HG02970 (cell line): ENCODE measurements around the gene FCN2.

ENCODE experiments used
- ATAC-seq: cut with Tn5 transposase; IDR thresholded peaks from one replicate; pipeline ENCODE4 v1.9.1; 2021; ENCODE audit warnings: mild to moderate bottlenecking, moderate library complexity, moderate number of reproducible peaks; ENCODE audit not compliant: unreplicated experiment, low FRiP score

FCN2 gene

GRCh38 chr9:134880484-134881312, at the start of gene FCN2:
Gene FCN2, plus strand, starts transcription at chr9:134880810. Its CDS starts 12 bp downstream, at chr9:134880822.
- no peak for ATAC-seq

- no peak for ATAC-seq
Measured at GRCh38 chr9:134830926-134831720, 49.5 kb upstream of the FCN2 start.

DNA sequence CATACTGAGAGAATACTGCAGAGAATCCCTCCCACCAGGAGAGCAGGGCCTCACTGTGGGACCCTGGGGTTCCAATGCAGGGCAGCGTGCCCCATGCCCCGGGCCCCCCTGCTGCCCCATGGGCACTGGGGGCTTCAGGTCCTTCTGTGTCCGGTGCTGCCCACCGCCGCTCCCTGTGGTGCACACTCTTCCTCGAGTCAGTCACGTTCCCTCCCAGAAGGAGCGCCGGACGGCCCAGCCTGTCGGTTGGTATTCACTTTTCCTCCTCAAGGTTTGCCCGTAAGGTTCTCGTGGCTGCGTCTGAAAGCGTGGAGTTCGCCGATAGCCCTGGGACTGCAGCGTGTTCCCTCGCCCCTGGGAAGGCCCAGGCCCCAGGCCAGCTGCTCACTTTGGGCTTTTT, 48.1 kb upstream of the FCN2 start:
- no peak for ATAC-seq

DNA sequence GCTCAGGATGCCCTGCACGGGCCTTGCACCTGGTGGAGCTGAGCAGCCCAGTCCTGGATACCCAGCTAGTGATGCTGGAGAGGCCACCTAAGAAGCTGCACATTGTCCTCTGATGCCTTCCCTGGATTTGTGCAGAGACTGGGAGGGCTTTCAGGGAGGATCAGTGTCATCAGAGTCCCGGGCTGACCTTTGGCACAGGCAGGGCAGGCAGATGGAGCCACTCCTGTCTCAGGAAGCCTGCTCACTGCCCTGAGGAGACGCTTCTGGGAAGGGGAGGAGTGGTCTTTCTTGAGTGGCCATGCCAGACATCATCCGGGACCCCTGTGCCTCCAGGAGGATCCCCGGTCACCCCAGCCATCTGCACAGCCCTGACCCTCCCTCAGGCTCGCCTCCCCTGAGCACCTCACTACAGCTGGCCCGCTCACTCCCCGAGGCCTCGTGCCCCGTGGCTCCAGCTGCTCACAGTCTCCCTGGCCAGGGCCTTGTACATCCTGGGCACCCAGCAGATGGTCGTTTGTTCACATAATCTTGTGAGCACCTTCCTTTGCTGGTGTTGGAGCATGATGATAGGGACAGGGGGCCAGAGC, 47.2 kb upstream of the FCN2 start:
- ATAC-seq: no peak

DNA sequence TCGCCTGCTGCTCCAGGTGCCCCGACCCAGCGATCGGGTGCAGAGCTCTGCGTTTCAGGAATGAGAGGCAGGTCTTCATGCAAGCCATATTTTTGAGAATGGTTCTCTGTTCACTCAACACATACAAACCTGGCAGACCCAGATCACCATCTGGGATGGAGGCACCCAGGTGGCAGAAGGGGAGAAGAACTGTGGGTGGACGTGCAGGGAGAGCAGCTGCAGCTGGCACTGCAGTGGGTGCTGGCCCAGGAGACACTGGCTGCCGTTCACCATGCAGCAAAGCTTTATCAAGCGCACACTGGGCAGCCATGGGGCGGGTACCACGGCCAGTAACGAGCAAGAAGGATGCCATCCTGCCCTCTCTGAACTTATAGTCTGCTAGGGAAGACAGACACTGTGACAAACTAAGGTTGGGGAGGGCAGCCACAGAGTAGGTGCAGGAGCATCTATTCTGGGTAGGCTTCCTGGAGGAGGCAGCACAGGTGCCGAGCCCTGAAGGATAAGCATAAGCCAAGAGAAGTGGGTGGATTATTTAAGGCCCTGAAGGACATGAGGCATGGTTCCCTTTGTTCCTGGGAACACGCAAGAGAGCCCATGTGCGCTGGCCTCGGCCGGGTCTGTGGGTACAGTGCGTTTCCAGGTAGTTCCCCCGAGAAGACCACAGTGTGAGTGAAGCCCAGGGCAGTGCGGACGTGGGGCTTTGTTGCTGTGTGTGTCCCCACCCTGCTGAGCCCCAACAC, 46.2 kb upstream of the FCN2 start:
- no peak for ATAC-seq

- ATAC-seq: no peak
Measured at GRCh38 chr9:134834957-134835419, 45.6 kb upstream of the FCN2 start.

DNA sequence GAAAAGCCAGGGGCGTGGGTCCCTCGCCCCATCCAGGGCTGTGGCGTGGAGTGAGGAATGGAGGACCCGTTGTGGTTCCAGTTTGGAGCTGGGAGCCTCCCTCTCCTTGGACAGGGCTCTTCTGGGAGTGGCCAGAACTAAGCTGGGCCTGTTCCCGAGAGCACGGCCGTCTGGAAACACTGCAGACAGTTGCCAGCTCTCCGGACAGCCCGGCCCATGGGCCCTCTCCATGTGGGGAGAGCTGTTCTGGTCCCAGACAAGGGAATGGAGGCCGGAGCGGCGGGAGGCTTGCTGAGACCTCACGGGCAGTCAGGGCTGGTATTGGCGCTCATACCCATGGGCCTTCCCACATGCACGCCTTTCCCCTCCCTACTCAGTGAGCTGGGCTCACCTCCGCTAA, 45.2 kb upstream of the FCN2 start:
- ATAC-seq: no peak

DNA sequence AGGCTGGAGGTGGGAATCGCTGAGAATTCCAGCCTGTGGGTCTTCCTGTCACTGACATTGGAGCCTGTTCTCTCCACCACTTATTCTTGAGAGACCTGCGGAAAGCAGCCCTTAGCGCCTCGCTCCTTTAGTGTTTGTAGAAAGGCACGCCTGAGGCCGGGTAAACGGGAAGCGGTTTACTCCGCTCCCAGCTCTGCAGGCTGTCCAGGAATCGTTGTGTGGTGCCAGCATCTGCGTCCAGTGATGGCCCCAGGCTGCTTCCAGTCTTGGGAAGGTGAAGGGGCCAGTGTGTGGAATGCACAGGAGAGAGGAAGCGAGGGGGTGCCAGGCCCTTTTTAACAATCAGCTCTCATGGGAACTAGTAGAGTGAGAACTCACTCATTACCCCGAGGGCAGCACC, 44.6 kb upstream of the FCN2 start:
- ATAC-seq: no peak

DNA sequence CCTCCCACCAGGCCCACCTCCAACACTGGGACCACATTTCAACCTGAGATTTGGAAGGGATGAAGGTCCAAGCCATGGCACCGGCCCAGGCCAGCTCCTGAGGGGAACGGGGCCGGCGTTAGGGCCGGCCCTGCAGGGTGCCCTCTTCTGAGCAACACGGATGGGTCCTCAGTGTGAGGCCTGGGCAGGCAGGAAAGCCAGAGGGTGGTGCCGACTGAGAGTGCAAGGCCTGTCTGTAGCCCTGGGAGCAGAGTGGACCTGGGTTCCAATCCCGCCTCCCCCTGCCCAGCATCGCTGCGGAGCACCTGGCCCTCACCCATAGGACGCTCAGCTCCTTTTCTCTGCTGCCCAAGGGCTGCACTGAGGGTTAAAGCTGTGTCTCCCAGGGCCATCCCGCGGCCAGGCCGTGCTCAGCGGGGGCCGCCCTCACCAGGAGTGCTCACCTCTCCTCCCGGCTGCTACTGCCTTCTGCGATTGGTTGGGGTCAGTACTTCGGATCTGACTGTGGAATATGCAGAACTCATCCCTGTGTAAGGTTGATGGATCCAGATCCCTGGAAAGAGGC, 44.1 kb upstream of the FCN2 start:
- ATAC-seq: no peak

DNA sequence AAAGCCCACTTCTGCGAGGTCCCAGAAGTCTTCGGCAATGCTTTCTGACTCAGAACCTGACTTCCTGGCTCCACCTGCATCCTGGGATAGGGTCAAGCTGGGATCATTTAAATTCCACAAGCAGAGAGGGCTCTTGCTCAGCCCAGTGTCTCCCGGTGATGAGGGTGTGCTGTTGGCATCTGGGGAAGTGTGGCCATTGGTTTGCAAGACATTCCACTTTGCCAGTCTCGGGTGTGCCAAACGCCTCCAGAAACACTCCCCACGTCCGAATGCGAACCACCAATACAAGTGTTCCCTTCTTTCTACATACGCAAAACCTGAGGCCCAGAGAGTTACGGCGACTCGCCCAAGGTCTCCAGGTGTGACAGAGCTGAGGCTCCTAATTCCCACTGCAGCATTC, 43.1 kb upstream of the FCN2 start:
- no peak for ATAC-seq

GRCh38 chr9:134838651-134839454, 41.8 kb upstream of the FCN2 start:
- no peak for ATAC-seq

GRCh38 chr9:134839455-134840125, 41.0 kb upstream of the FCN2 start:
- ATAC-seq: no peak

- no peak for ATAC-seq
Measured at GRCh38 chr9:134840511-134840910, 40.1 kb upstream of the FCN2 start.

- ATAC-seq: no peak
Measured at GRCh38 chr9:134841180-134841904, 39.3 kb upstream of the FCN2 start.

DNA sequence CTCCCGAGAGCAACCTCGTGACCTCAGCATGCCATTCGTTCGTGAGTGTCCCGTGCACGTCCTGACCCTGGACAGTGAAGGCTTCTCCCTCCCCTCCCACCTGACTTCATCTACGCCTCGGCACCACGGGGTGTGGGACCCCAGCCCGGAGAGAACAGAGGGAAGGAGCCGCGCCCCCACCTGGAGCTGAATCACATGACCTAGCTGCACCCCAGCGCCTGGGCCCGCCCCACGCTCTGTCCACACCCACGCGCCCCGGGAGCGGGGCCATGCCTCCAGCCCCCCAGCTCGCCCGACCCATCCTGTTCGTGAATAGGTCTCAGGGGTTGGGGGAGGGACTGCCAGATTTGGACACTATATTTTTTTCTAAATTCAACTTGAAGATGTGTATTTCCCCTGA, 38.3 kb upstream of the FCN2 start:
- ATAC-seq: no peak

DNA sequence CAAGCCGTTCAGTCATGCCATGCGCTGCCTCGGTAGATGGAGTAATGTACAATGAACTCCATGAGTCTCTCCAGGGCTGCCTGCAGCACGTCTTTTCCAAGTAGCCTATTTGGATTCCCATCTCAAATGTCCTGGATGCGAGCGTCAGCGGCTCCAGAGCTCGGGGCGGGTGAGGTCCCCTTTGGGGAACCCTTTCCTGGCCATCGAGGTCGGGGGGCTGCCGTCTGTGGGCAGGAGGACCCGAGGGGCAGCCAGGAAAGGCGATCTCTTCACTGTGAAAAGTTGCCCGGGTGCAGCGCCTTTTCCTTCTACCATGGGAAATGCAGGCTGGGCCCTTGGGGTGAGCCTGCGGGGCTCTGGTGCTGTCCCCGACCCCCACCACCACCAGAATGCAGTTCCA, 36.9 kb upstream of the FCN2 start:
- ATAC-seq: no peak

GRCh38 chr9:134844821-134845220, 35.8 kb upstream of the FCN2 start:
- ATAC-seq: no peak

DNA sequence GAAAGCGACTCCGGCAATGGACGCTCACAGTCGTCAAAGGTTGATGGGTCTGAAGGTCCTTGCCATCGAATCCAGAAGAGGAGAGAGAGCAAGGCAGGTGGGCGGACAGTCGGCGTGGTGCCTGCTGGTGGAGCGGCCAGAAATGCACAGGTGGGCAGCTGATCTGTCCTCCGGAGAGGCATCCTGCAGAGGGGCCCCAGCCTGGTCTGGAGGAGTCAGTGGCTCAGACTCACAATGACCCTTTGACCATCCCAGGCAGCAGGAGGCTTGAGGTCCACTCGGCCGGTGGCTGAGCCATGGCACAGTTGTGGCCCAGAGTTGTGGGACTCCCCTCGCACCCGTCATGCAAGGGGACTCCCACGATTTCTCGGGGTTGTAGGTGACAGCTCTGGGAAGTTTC, 34.4 kb upstream of the FCN2 start:
- ATAC-seq: no peak
